ENCODE results near the gene NCOR2. TPM values are rescaled to one million over a fixed set of nuclear protein-coding genes. Genes with fewer than 3 reads are reported as not detected.

The NCOR2 gene
- total RNA-seq, 6 experiments from 2014 or later: 38.1 to 87.5 (median 45.0) TPM

- intact Hi-C loops (cut with DNase I): no loop called here
- WGBS (ENCODE audit: insufficient coverage, low coverage, low lambda C conversion rate, missing lambda C conversion rate): 79% methylated on average over 15 of the region's 37 CpGs
- DNase-seq (no peak), ATAC-seq (no peak)
- Histone ChIP-seq H3K4me1 (peaks cover 0 to 23% (median 11%) of the 10 kb centered on the region in 4 donors), H3K9me3 (no peaks in the 10 kb centered on the region), H3K27me3 (no peaks in the 10 kb centered on the region), H3K36me3 (no peaks in the 10 kb centered on the region), H3K27ac (peak overlapping the region in 1 of 3 donors; percentile 43), H3K4me3 (no peak overlapping the region)
- TF ChIP-seq CTCF (IDR thresholded peaks at IDR 0.05): no peak
- TF ChIP-seq POLR2A (IDR thresholded peaks at IDR 0.05): no peak
These were observed 28.0 kb downstream of the NCOR2 start for GRCh38 chr12:124539084-124540041.

- WGBS (ENCODE audit: insufficient coverage, low coverage, low lambda C conversion rate, missing lambda C conversion rate): 5% methylated on average over 9 of the region's 22 CpGs
- intact Hi-C loops (cut with DNase I): no loop called here
- DNase-seq (peak; percentile 81 to 92 (median 91)), ATAC-seq (peak; percentile 89 to 94 (median 90))
- H3K27me3 ChIP-seq: no peaks in the 10 kb centered on the region
- no peaks in the 10 kb centered on the region for H3K36me3 ChIP-seq
- peaks cover 0 to 23% (median 11%) of the 10 kb centered on the region in 4 donors for H3K4me1 ChIP-seq
- H3K9me3 ChIP-seq: no peaks in the 10 kb centered on the region
- H3K27ac ChIP-seq: peak overlapping the region in 1 of 3 donors; percentile 43
- no peak overlapping the region for H3K4me3 ChIP-seq
- no peak for TF ChIP-seq POLR2A (IDR thresholded peaks at IDR 0.05)
- no peak for TF ChIP-seq CTCF (IDR thresholded peaks at IDR 0.05)
These were observed 29.0 kb downstream of the NCOR2 start for GRCh38 chr12:124538194-124539082.

GRCh38 chr12:124537525-124538193 lies 29.8 kb downstream of the NCOR2 start:
- WGBS (ENCODE audit: insufficient coverage, low coverage, low lambda C conversion rate, missing lambda C conversion rate): 48% methylated on average over 12 of the region's 12 CpGs
- DNase-seq (no peak), ATAC-seq (peak in 3 of 4 donors; percentile 4 to 37 (median 7))
- intact Hi-C loops (cut with DNase I): no loop called here
- no peaks in the 10 kb centered on the region for H3K9me3 ChIP-seq
- peaks cover 0 to 23% (median 11%) of the 10 kb centered on the region in 4 donors for H3K4me1 ChIP-seq
- H3K27ac ChIP-seq: peak overlapping the region in 1 of 3 donors; percentile 43
- H3K4me3 ChIP-seq: no peak overlapping the region
- TF ChIP-seq CTCF (IDR thresholded peaks at IDR 0.05) (no peak), POLR2A (IDR thresholded peaks at IDR 0.05) (no peak)
- H3K36me3 ChIP-seq: no peaks in the 10 kb centered on the region
- no peaks in the 10 kb centered on the region for H3K27me3 ChIP-seq

- no peaks in the 10 kb centered on the region for H3K36me3 ChIP-seq
- intact Hi-C loops (cut with DNase I): no loop called here
- WGBS (ENCODE audit: insufficient coverage, low coverage, low lambda C conversion rate, missing lambda C conversion rate): 84% methylated on average over 3 of the region's 9 CpGs
These were observed 30.8 kb downstream of the NCOR2 start for GRCh38 chr12:124536641-124537040.

More at GRCh38 chr12:124536641-124537040, 30.8 kb downstream of the NCOR2 start:
- ATAC-seq: no peak
- Histone ChIP-seq H3K9me3 (no peaks in the 10 kb centered on the region), H3K4me3 (no peak overlapping the region), H3K27me3 (no peaks in the 10 kb centered on the region), H3K4me1 (peaks cover 0 to 23% (median 11%) of the 10 kb centered on the region in 4 donors), H3K27ac (no peak overlapping the region)
- no peak for DNase-seq
- TF ChIP-seq POLR2A (IDR thresholded peaks at IDR 0.05) (no peak), CTCF (IDR thresholded peaks at IDR 0.05) (no peak)

Measured in right lobe of liver (tissue), 6 donors.